ENCODE results near the gene NF1.

The NF1 gene

GRCh38 chr17:31401456-31402254 is 306.9 kb downstream of the NF1 start:
- no peak for DNase-seq (ENCODE audit: low read depth)

- no peak for DNase-seq (ENCODE audit: low read depth)
Measured at GRCh38 chr17:31404028-31404949, 309.5 kb downstream of the NF1 start.

DNA sequence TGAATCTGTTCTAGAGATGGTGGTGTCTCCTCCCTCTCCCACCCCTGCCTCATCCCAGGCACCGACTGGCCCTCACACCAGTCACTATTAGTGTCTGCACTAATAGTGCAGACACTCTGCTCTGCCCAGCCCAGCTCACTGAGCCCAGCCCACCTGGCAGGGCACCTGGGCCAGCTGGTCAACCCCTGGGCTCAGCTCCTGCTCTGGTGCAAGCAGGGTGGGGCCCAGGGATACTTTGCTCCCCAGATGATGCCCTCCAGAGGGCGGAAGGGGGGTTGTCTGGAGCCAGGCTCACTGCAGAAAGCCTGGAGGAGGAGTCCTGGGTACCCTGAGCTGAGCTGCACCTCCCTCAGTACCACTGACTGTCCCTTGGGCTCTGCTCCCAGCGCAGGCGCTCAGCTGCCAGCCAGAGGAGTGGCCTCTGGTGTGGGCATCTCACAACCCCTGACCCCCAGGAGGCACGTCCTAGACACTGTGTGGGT is 311.2 kb downstream of the NF1 start:
- DNase-seq (ENCODE audit: low read depth), result no peak

DNA sequence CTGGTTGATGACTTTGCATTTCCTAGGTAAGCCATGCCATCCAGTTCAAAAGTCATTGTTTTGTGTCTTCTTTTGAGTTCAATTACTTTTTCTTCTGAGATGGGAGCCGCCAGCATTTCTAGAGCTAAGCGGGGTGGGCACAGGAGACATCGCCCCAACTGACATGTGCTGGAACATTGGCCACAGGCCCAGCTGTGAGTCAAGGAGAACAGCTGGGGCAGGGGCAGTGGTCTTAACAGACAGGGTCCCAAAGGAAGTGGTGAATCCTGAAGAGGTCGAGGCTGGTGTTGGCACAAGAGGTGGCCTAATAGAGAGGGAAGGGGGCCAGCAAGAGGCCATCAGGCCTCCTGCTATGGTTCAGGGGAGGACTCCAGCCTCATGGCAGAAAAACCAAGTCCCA is 313.8 kb downstream of the NF1 start:
- DNase-seq (ENCODE audit: low read depth), result no peak

GRCh38 chr17:31411707-31412285 is 317.0 kb downstream of the NF1 start:
- no peak for DNase-seq (ENCODE audit: low read depth)

DNA sequence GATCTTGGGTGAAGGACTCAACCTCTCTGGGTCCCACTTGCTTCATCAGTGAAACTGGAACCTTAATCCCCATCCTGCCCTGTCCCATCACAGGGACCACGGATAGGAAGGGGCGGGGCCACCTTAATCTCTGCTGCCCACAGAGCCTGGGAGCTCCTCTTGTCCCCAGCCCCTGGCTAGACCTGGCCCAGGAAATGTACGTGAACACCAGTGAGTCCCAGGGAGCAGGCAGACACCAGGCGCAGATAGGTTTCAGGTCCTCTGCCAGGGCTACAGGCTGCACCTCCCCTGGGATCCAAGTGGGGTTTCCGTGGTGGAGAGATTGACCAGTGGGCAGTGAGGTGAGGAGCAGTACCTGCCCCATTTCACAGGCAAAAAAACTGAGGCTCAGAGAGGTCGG is 317.7 kb downstream of the NF1 start:
- DNase-seq (ENCODE audit: low read depth), result no peak

DNA sequence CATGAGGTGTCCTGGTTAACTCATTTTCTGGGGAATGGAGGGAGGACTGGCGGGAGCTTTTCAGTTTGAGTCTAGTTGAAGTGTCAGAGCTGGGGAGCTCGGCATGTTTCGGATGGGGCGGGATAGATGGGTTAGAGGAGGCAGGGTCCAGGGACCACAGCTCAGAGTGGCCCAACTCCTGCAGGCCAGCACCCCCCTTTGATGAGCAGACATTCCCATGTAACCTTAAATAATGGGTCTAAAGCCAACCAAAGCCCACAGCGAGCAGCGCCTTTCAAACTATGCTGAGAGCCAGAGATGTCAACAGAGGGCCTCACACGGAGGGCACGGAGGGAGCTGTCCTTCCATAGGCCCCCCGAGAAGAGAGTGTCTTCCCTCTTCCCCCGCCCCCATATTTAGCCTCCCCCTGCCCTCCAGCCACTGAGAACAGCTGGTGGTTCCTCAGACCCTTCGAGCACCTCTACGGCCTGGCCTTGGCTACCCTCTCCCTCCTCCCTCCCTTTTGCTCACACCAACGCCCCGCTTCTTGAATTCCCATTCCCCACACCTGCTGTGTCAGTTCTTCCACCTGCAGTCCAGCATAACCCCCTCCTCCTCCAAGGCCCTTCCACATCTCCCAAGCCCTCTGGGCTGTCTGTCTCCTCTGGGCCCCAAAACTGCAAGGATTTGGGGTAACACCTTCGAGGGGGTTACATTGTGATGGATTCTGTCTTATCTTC is 318.5 kb downstream of the NF1 start:
- DNase-seq (ENCODE audit: low read depth), result no peak

- no peak for DNase-seq (ENCODE audit: low read depth)
Measured at GRCh38 chr17:31413874-31414549, 319.2 kb downstream of the NF1 start.

DNA sequence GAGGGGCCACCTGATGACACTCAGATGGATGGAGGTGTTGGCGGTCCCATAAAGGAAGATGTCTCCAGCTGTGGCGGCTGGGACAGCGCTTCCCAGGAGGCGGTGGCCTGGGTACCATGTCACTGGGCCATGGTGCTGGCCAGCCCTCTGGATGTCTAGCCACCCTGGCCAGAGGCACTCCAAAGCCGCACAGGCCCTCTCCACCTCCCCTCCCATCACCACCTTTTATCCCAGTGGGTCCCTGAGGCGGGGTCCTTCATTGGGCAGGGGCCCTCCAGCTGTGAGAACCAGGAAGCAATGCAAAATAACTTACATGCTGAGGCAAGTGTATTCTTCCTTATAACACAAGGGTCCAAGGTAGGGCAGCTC is 319.8 kb downstream of the NF1 start:
- no peak for DNase-seq (ENCODE audit: low read depth)

- DNase-seq (ENCODE audit: low read depth), result no peak
Measured at GRCh38 chr17:31415004-31415454, 320.3 kb downstream of the NF1 start.

GRCh38 chr17:31415640-31416502 is 321.1 kb downstream of the NF1 start:
- DNase-seq (ENCODE audit: low read depth), result no peak

DNA sequence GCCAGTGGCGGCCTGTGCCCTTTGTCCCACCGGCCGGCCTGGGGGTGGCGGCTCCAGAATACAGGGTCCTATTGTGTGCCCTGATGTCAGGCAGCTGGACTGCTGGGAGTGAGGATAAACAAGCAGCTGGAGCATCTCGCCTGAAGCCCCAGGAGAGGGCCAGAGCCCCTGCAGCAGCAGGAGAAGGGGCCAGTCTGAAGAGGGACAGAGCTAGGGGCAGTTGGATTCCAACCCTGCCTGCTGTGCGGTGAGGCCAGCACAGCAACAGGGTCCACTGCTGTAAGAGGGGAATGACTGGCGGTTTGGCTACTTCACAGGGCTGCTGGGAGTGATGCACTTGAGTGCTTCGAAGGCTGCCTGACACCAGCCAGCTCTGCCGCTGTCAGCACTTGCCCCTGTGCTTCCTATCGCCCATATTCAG is 321.7 kb downstream of the NF1 start:
- DNase-seq (ENCODE audit: low read depth), result no peak

GRCh38 chr17:31417051-31417792 is 322.4 kb downstream of the NF1 start:
- no peak for DNase-seq (ENCODE audit: low read depth)

DNA sequence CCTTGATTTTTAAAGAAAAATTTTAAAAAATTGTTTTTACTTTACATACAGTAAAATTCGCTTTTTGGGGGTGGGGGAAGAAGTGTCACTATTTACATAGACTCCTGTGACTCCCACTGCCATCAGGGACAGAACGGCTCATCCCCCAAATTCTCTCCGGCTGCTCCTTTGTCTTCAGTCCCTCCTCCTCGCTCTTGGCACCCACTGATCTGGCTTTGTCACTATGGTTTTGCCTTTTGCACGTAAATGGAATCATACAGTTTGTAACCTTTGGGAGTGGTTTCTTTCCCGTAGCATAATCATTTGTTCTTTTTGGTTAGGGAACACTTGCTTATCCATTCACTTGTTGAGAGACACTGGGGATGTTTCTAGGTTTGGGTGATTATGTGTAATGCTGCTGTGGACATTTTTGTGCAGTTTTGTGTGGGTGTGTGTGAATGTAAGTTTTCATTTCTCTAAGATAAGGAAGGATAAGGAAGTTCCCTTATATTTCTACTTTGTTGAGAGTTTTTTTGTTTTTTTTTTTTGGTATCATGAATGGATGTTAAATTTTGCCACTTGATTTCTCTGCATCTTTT is 324.1 kb downstream of the NF1 start:
- DNase-seq (ENCODE audit: low read depth), result no peak

- no peak for DNase-seq (ENCODE audit: low read depth)
Measured at GRCh38 chr17:31422443-31422842, 327.7 kb downstream of the NF1 start.

DNA sequence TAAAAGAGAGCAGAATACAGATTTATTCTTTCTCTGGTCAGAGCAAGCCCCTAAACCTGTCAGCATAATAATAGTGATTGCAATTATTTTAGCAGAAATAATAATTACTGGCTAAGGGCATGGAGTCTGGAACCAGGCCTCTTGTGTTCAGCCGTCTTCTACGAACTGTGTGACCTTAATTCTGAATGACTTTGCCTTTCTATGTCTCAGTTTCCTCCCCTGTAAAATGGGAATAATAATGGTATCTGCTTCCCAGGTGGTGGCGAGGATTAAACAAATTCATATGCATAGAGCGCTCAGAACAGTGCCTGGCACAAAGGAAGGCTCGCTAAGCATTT is 330.1 kb downstream of the NF1 start:
- DNase-seq (ENCODE audit: low read depth), result no peak

DNA sequence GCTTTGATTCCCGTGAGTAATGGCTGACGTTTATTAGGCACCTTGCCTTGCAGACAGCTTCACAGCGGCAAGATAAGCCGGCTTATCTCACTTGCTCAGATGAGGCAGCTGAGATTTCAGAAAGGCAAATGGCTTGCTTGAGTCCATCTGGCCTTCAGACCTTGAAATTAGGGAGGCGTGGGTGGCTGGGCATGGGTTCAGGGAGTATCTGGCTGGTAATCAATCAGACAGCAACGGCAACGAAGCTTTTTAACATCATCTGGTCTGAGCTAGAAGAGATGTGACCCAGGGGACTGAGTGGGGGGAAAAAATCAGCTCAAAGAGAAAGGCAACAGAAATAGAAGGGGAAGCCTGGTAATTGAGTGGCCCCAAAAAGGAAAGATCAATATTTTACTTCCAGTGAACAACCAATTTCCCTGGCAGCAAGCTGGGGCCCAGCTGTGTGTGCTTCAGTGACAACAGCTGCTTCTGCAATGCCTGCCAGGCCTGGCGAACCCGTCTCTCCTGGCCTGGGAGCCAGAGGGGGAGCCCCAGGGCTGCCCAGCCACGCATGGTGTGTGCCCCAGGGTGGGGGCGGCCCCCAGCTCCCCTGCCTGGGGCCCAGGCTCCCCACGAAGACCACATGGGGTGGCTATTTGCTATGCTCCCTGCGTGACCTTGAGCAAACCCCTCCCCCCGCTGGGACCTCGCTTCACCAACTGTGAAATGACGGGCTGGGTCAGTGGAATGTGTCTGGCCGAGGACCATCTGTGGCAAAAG is 330.7 kb downstream of the NF1 start:
- DNase-seq (ENCODE audit: low read depth), result no peak
